ENCODE measurements around the gene ZMIZ1.

ZMIZ1 gene

DNA sequence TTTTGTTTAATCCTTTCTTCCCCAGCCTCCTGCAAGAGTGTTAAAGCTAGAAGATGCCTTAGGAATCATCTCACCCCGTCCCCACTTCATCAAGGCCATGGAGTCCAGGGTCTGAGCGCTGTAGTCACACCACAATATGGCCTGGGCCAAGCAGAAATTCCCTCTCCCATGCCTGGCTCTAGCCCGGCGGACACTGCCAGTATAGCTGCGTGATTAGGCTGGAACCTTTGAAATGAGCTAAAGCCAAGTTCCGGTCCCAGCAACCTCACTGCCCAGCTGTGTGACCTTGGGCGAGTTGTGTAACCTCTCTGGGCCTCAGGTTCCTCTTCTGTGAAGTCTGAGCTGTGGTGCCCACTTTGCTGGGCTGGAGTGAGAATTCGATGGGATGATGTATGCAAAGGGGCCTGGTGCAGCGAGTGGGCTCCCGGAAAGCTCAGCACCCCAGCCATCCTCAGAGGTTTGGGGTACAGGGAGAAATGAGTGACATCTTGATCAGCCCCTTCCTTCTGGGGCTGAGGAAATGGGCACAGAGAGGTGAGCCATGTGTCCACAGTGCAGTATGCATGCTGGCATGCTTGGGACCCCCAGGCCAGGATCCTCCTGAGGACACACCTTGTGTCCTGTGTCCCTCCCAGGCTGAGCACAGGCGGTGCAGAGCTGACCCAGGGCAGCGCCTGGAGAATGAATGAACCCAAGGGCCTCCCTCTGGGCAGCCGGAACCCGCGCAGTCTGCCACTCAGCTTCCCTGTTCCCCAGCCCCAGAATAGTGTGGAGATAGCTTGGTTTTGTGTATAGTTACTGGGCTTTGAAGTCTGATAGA lies 118.6 kb downstream of the ZMIZ1 start:
- H3K27ac ChIP-seq = no peak overlapping the region
- no peak overlapping the region for H3K4me3 ChIP-seq (IDR thresholded peaks at IDR 0.05; ENCODE audit: insufficient read depth, low read depth, low read length)
- H4K20me1 ChIP-seq (ENCODE audit: insufficient read depth) = no peaks in the 10 kb centered on the region
- no peak overlapping the region for H2AFZ ChIP-seq (ENCODE audit: low read depth)
- TF ChIP-seq, protein P1, sequence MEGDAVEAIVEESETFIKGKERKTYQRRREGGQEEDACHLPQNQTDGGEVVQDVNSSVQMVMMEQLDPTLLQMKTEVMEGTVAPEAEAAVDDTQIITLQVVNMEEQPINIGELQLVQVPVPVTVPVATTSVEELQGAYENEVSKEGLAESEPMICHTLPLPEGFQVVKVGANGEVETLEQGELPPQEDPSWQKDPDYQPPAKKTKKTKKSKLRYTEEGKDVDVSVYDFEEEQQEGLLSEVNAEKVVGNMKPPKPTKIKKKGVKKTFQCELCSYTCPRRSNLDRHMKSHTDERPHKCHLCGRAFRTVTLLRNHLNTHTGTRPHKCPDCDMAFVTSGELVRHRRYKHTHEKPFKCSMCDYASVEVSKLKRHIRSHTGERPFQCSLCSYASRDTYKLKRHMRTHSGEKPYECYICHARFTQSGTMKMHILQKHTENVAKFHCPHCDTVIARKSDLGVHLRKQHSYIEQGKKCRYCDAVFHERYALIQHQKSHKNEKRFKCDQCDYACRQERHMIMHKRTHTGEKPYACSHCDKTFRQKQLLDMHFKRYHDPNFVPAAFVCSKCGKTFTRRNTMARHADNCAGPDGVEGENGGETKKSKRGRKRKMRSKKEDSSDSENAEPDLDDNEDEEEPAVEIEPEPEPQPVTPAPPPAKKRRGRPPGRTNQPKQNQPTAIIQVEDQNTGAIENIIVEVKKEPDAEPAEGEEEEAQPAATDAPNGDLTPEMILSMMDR (conservative IDR thresholded peaks at IDR 0.05; ENCODE audit: low read depth, low read length) = no peak
- H3K27me3 ChIP-seq (ENCODE audit: insufficient read depth, low read depth) = no peaks in the 10 kb centered on the region
- H3K79me2 ChIP-seq (ENCODE audit: insufficient read depth, low read depth) = no peaks in the 10 kb centered on the region
- no peaks in the 10 kb centered on the region for H3K36me3 ChIP-seq (ENCODE audit: insufficient read depth)
- H3K4me2 ChIP-seq = no peak overlapping the region
- H3K4me1 ChIP-seq (ENCODE audit: low read depth, poor library complexity, severe bottlenecking) = no peaks in the 10 kb centered on the region
- no peak overlapping the region for H3K9ac ChIP-seq

GRCh38 chr10:79188154-79188965 lies 119.6 kb downstream of the ZMIZ1 start:
- H3K27ac ChIP-seq = no peak overlapping the region

DNA sequence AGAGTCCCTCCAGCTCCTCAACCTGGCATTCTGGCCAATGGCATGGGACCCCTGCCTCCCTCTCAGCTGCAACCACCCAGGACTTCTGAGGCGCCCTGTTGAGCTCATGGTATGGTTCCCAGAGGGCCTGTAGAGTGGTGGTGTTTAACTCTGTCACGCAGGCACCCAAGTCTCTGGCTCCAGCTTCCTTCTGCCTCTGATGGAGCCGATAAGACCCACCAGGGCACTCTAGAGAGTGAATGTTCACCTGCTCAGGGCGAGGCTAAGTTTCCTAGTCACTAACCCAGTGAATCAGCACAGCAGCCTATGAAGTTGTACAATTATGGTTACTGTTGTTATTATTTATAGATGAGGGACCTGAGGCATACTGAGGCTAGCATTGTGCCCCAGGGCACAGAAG lies 120.4 kb downstream of the ZMIZ1 start:
- TF ChIP-seq, protein P1 (conservative IDR thresholded peaks at IDR 0.05; ENCODE audit: low read depth, low read length) = no peak
- no peaks in the 10 kb centered on the region for H3K79me2 ChIP-seq (ENCODE audit: insufficient read depth, low read depth)
- no peak overlapping the region for H3K4me2 ChIP-seq
- no peak overlapping the region for H3K27ac ChIP-seq
- no peaks in the 10 kb centered on the region for H3K4me1 ChIP-seq (ENCODE audit: low read depth, poor library complexity, severe bottlenecking)
- H3K4me3 ChIP-seq (IDR thresholded peaks at IDR 0.05; ENCODE audit: insufficient read depth, low read depth, low read length) = no peak overlapping the region
- no peaks in the 10 kb centered on the region for H3K27me3 ChIP-seq (ENCODE audit: insufficient read depth, low read depth)
- no peak overlapping the region for H2AFZ ChIP-seq (ENCODE audit: low read depth)
- H3K9ac ChIP-seq = no peak overlapping the region
- no peaks in the 10 kb centered on the region for H3K36me3 ChIP-seq (ENCODE audit: insufficient read depth)
- H4K20me1 ChIP-seq (ENCODE audit: insufficient read depth) = no peaks in the 10 kb centered on the region

More at GRCh38 chr10:79188154-79188965, 119.6 kb downstream of the ZMIZ1 start:
- TF ChIP-seq, protein P1 (conservative IDR thresholded peaks at IDR 0.05; ENCODE audit: low read depth, low read length) = no peak
- Histone ChIP-seq H3K36me3 (ENCODE audit: insufficient read depth) (no peaks in the 10 kb centered on the region), H3K4me1 (ENCODE audit: low read depth, poor library complexity, severe bottlenecking) (no peaks in the 10 kb centered on the region), H3K27me3 (ENCODE audit: insufficient read depth, low read depth) (no peaks in the 10 kb centered on the region), H3K4me3 (IDR thresholded peaks at IDR 0.05; ENCODE audit: insufficient read depth, low read depth, low read length) (no peak overlapping the region), H3K9ac (no peak overlapping the region), H3K79me2 (ENCODE audit: insufficient read depth, low read depth) (no peaks in the 10 kb centered on the region), H3K4me2 (no peak overlapping the region), H2AFZ (ENCODE audit: low read depth) (no peak overlapping the region), H4K20me1 (ENCODE audit: insufficient read depth) (no peaks in the 10 kb centered on the region)

DNA sequence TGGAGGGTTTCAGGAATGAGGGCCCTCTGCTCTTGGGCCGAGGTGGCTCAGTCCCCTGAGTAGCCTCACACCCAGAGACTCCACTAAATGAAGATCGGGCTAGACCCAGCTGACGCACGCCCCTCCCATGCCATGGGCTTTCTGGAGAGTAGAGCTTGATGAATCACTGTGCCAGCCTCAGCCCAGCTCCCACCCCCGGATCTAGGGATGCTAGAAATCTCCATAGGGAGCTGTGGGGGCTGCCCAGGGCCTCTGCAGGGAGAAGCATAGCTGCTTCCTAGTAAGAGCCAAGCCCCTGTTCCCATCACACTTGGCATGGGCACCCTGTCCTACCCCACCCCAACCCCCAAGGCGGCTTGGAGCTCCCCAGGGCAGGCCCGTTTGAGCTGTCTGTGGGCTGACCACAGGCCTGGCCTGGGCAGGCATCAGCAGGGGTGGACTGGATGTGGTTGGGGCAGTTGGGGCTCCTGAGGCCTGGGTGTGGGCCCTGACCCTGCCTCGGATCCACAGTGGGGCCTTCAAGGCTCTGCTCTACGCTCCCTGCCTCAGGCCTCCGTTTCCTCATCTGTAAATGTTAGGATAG lies 121.2 kb downstream of the ZMIZ1 start:
- Histone ChIP-seq H3K4me1 (ENCODE audit: low read depth, poor library complexity, severe bottlenecking) (no peaks in the 10 kb centered on the region), H4K20me1 (ENCODE audit: insufficient read depth) (no peaks in the 10 kb centered on the region), H3K4me2 (no peak overlapping the region), H3K4me3 (IDR thresholded peaks at IDR 0.05; ENCODE audit: insufficient read depth, low read depth, low read length) (no peak overlapping the region), H3K27me3 (ENCODE audit: insufficient read depth, low read depth) (no peaks in the 10 kb centered on the region), H3K79me2 (ENCODE audit: insufficient read depth, low read depth) (no peaks in the 10 kb centered on the region), H3K36me3 (ENCODE audit: insufficient read depth) (no peaks in the 10 kb centered on the region), H3K27ac (no peak overlapping the region), H2AFZ (ENCODE audit: low read depth) (no peak overlapping the region), H3K9ac (no peak overlapping the region)
- TF ChIP-seq, protein P1 (conservative IDR thresholded peaks at IDR 0.05; ENCODE audit: low read depth, low read length) = no peak

Data from KMS-11 (cell line).